NK-92 treated with Interleukin-12 subunit alpha and Interleukin-12 subunit beta, amount 100 ng/mL, for 24 hours (cell line): ENCODE measurements around the gene MYZAP.

ENCODE experiments used
- DNase-seq: peaks from one replicate; lab custom pipeline; 2025; lab: John Stamatoyannopoulos, UW

The MYZAP gene

DNA sequence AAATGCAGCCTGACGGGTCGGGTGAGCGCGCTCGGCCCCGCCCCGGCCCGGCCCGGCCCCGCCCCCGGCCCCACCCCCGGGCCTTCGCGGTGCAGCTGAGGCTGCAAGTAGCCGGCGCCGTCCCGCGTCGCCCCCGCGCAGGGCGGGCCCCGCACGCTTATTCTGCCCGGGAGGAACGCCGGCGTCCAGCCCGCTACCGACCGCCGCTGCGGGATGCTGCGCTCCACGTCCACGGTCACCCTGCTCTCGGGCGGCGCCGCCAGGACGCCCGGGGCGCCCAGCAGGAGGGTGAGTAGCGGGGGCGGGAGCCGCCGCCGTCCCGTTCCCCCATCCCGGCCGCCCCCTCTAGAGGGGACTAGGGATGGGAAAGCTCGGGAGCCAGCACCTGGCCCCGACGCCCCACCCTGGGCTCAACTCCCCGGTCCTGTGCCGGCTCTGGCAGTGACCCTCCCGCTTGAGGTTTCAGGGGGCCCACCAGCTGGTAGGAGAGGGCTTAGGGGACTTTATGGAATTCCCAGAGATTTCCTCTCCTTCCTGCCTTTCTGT is at the start of gene MYZAP:
Gene MYZAP (plus strand): TSS at position 83 of the 546 bp plus-strand sequence. CDS start 131 bp downstream, at position 214.
- no peak for DNase-seq

DNA sequence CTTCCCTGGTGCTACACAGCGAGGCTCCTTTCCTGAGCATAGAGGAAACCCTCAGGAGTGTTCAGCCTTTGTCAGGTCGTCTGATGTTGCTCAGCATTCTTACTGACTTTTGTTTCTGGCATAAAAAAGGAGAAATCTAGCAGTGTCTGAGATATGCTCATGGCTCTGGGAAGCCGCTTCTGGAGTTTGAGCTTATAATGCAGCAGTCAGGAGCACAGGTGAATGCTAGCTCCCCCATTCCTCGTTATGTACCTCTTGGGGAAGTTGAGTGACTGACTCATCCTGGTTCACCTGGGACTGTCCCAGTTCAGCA is 49.2 kb upstream of the MYZAP start:
- no peak for DNase-seq

GRCh38 chr15:57544848-57545480 is 46.7 kb upstream of the MYZAP start:
- no peak for DNase-seq

- no peak for DNase-seq
Observed at GRCh38 chr15:57545995-57546394, 45.7 kb upstream of the MYZAP start.

DNA sequence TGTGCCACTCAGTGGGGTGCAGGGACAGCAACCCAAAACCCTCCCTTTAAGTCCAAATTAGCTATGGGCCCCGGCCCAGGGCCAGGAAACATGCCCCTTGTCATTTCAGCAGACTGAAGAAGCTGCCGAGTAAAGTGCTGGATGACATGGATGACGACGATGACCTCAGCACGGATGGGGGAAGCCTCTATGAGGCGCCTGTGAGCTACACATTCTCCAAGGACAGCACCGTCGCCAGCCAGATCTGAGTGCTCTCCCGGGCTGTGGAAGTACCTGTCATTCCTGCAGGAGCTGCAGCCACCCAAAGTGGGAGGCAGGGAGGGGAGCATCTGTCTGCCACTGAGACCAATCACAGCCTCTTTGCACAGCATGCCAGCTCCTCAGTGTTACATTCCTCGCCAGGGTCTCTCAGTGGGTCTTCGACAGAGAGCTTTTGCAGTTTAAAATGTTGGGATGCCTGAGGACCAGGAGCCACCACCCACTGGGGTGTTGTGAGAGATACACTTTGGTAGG is 44.4 kb upstream of the MYZAP start:
- DNase-seq: no peak

- no peak for DNase-seq
Observed at GRCh38 chr15:57548351-57548750, 43.4 kb upstream of the MYZAP start.

- no peak for DNase-seq
Observed at GRCh38 chr15:57548835-57549234, 42.9 kb upstream of the MYZAP start.

- no peak for DNase-seq
Observed at GRCh38 chr15:57549935-57550334, 41.8 kb upstream of the MYZAP start.

DNA sequence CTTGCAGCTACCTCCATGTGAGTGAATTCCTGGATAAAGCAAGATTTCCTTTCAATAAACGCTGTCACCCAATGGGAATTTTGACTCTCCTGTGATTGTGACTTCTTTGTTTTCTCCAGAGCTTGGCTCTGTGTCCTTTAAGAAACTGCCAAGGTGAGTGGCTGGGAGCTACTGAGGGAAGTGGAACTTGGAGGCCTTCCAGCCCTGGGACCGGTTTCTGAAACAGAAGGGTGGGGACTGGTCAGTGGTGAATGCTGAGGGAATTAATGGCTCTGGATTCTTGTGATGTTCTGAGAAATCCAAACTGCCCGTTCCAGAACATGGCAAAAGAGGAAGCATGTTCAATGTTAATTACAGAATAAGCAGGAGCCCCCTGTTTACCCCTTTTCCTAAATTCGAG is 41.1 kb upstream of the MYZAP start:
- no peak for DNase-seq

DNA sequence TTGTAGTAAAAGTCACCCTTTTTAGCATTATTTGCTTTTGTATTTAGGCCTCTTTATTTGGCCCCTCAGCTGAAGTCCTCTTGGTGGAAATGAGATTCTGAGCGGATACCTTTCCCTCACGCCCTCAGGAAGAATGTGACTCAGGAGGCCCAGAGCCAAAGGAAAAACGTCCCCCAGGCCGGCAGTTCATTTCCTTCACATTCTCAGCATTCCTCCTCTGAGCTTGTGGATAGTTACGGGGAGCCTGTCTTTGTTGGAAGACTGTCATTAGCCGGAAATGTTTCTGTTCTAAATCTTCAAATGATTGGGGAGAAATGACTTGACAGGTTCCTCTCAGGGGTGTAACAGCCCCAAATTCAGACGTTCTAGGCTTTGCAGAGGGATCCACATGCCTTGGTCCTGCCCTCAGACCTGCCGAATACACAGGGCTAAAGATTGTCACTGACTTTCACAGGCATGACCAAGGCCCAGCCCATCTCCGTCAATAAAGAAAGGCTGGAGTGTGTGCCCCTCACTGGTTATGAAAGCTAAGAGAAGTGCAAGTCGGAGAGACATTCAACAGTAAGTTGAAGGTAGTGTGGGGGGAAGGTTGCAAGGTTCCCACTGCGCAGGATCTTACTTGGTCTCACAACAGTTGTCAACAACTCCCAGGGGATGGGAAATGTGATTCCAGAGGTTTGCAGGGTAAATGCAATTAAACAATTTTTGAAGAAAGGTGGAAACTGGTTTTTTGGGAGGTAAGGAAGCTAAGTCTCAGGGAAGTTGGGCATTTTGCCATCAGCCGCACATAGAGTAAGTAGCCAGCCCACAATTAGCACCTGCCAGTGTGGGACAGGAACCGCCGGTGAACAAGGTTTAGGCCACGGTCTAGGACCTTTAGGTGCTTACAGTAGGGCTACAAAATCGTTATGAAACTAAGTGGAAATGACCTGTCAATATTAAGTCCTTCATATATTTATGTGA is 39.7 kb upstream of the MYZAP start:
- DNase-seq: no peak

- DNase-seq: no peak
Observed at GRCh38 chr15:57552678-57553334, 38.9 kb upstream of the MYZAP start.

GRCh38 chr15:57553526-57553925 is 38.2 kb upstream of the MYZAP start:
- DNase-seq: no peak

GRCh38 chr15:57554063-57554811 is 37.5 kb upstream of the MYZAP start:
- DNase-seq: no peak

GRCh38 chr15:57554812-57555179 is 36.9 kb upstream of the MYZAP start:
- DNase-seq: no peak

GRCh38 chr15:57555270-57555669 is 36.4 kb upstream of the MYZAP start:
- DNase-seq: no peak

DNA sequence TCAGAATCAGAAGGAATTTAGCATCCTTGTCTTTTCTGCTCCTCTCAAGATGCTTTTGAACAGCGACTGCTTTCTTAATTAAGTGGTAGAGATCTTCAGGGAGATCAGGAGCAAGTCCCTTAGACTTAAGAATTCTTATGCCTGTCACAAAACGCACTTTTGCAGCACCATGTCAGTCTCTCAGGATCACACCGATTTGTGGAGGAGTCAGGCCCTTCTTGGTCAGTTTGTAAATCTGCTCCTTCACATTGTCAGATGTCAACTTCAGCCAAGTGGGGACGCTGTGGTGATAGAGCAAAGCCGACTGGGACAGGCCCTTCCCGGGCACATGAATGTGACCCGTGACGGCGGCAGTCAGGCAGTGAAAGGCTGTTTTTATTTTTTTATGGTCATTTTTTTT is 35.7 kb upstream of the MYZAP start:
- DNase-seq: no peak

- DNase-seq: no peak
Observed at GRCh38 chr15:57557267-57557666, 34.4 kb upstream of the MYZAP start.

GRCh38 chr15:57557810-57558209 is 33.9 kb upstream of the MYZAP start:
- no peak for DNase-seq

- peak; percentile 53 for DNase-seq
Observed at GRCh38 chr15:57559875-57560274, 31.8 kb upstream of the MYZAP start.

- peak; percentile 56 for DNase-seq
Observed at GRCh38 chr15:57561041-57561711, 30.5 kb upstream of the MYZAP start.

DNA sequence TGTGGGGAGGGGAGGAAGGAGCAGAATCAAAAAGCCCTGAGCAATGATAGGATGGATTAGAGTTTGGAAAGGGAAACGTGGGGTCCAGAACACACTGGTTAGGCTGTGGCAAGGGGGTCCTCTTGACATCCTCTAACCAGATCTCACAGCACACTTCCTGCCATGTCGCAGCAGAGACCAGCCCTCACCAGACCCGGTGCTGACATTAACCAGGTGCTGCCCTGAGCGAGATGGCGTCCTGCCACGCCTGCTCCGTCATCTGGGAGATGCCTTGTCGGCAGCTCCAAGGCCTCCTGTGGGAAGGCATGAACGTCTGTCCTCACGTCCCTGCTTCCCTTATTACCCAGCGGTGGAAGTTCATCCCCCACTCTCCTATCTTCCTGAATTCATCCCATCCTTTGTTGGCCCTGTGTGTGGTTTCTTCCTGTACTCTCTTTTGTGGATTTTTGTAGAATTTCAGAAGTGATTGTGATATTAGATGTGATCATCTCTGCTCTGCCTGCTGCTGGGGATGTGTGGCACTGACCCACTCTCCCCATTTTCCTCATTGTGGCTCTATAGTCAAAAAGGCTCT is 29.4 kb upstream of the MYZAP start:
- DNase-seq: no peak
